Effector CD8-positive, alpha-beta T cell (primary cell): ENCODE data around the gene VWF.
A peak's percentile ranks its signal among the peaks of the same experiment; 100 is the strongest.
"Not testable (repeated sequence)": the region's sequence is repeated elsewhere in the genome, so short reads cannot be mapped to it uniquely, and the experiment has no call there.

Experiments
- DNase-seq: peaks from one replicate; lab custom pipeline; 2025; lab: John Stamatoyannopoulos, UW

The VWF gene

GRCh38 chr12:6032726-6033125 lies 91.7 kb downstream of the VWF start:
- no peak for DNase-seq

DNA sequence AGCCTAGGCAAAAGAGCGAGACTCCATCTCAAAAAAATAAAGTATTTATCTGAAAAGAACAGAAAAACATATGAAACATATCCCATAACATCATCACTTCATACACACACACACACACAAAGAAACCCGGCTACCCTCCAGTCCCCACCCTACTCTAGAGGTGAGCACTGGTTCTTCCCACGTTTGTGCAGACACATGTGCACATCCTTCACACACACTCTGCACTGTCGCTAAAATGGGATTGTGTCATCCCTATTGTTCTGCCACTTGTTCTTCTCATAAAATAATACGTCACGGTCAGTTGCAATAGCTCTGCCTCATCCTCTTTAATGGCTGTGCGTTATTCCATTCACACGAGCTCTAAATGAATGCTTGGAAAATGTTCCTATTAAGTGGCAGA lies 93.5 kb downstream of the VWF start:
- DNase-seq = no peak

GRCh38 chr12:6030081-6030480 lies 94.4 kb downstream of the VWF start:
- DNase-seq = no peak

- no peak for DNase-seq
Observed at GRCh38 chr12:6029401-6029800, 95.1 kb downstream of the VWF start.

DNA sequence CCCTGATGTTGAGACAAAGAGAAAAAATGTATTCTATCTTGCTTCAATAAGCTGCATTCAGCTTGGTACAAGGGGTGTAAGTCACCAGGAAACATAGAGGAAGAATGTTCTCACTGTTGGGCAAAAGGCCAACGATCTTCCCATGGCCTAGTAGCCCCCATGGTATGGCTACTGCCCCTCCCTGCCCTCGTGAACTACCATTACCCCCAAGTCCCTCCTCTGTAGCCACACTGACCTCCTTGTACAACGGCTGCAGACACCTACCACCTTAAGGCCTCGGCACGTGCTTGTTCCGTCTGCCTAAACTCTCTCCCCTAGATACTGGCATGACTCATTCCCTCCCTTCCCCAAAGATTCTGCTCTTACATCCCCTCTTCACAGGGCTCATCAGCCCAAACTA lies 97.5 kb downstream of the VWF start:
- DNase-seq = no peak

GRCh38 chr12:6025703-6026298 lies 98.7 kb downstream of the VWF start:
- DNase-seq = not testable (repeated sequence)

GRCh38 chr12:6024066-6024465 lies 100.4 kb downstream of the VWF start:
- DNase-seq = not testable (repeated sequence)

DNA sequence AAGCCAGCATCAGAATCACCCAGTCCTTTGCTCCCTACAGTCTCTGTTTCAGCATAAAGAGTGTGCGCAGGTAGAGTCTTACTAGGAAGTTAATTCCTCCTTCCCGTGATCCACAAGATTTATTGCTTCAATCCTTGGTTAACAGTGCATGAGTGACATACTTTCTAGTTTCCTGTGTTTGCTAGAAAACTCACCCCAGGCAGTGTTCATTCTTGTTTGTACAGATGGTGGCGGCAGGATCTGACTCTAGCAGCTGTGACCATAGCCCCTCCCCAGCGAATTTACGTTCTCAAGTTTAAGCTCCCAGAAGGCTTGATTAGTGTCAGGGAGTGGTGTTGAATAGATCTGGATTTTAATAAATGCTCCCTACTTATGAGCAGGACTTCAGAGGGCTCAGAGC lies 103.5 kb downstream of the VWF start:
- DNase-seq = no peak

- not testable (repeated sequence) for DNase-seq
Observed at GRCh38 chr12:6020511-6020910, 104.0 kb downstream of the VWF start.

DNA sequence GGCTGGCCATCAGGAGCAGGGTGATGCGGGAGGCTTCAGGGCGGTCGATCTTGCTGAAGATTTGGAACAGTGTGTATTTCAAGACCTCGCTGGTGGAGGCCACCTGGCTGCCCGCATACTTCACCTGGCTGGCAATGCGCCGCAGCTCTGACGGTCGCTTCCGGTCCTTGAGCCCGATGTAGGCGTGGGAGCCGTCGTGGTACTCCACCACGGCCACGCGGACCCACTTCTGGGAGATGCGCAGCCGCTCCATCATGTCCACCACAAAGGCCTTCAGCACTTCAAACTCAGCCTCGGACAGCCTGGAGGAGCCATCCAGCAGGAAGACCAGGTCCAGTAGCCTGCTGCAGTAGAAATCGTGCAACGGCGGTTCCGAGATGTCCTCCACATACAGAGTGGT lies 105.2 kb downstream of the VWF start:
- DNase-seq = not testable (repeated sequence)

DNA sequence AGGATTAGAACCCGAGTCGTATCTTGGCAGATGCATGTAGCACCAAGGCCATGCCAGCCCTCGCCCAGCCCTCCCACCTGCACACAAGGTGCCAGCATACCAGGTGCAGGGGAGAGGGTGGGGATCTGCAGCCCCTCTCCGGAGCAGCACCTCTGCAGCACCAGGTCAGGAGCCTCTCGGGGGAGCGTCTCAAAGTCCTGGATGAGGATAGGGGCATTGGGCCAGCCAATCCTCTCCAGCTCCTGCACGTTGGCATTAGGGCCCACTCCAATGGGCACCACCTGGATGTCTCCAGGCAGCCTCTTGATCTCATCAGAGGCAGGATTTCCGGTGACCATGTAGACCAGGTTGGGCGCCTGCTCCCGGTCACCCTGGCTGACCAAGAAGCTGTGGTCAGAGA lies 106.2 kb downstream of the VWF start:
- DNase-seq = no peak

GRCh38 chr12:6016756-6017155 lies 107.7 kb downstream of the VWF start:
- no peak for DNase-seq

GRCh38 chr12:6016004-6016403 lies 108.5 kb downstream of the VWF start:
- not testable (repeated sequence) for DNase-seq

GRCh38 chr12:6015271-6015670 lies 109.2 kb downstream of the VWF start:
- not testable (repeated sequence) for DNase-seq

- not testable (repeated sequence) for DNase-seq
Observed at GRCh38 chr12:6010631-6011350, 113.7 kb downstream of the VWF start.

- DNase-seq = no peak
Observed at GRCh38 chr12:5997260-5997659, 127.2 kb downstream of the VWF start.

GRCh38 chr12:5996459-5996858 lies 128.0 kb downstream of the VWF start:
- no peak for DNase-seq

- no peak for DNase-seq
Observed at GRCh38 chr12:5989621-5990020, 134.8 kb downstream of the VWF start.

DNA sequence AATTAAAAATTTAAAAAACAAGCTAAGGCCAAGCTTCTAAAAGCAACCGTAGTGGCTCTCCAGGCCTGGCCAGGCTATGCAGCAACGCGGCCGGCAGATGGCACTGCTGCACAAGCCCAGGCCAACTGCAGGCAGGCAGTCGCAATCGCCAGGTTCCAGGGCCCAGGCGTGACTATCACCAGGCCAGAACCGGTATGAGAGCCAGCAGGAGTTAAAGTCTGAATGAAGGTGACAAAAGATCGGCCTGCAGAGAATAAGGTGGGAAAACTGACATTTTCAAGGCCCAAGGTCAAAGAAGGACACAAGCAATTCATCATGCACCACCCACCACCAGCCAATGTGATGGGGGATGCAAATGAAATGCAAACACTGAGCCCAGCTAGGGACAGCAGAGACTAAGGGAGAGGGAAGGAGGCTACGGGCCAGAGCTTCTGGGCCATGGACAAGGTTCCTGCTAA lies 135.8 kb downstream of the VWF start:
- DNase-seq = peak; percentile 41

DNA sequence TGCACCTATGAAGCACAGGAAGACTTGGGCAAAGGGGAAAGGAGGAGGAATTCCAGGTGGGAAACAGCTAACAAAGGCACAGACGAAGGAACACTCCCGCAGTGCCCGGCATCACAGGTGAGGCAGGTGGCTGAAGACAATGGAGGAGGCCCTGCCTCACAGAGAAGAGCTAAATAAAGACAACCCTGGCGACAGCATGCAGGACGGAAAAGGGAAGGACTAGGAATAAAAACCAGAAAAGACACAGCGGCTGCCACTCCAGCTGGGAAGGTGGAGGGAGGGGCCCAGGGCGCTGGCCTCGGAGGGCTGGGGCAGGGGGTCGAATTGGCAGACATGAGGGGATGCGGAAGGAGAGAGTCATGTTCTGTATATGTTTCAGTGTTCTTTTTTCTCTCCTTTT lies 136.4 kb downstream of the VWF start:
- DNase-seq = no peak

- no peak for DNase-seq
Observed at GRCh38 chr12:5987573-5987972, 136.9 kb downstream of the VWF start.

DNA sequence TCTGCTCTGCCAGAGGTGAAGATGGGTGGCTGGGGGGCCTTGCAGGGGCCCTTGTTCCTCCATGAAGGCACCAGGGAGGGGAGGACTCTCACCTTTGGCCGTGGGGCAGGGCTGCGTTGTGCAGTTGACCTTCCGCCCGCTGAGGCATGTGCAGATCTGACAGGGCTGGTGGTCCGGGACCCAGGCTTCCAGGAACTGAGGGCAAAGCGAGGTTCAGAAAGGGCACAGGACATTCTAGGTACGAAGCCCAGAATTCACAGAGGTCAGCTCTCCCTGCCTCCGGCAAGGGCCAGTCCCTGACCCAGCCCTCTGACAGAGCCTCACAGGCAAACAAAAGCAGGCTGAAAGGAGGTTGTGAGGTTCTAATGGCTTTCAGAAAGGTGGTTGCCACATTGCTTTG lies 139.0 kb downstream of the VWF start:
- no peak for DNase-seq

GRCh38 chr12:5984873-5985272 lies 139.6 kb downstream of the VWF start:
- DNase-seq = no peak

- DNase-seq = no peak
Observed at GRCh38 chr12:5982106-5982505, 142.4 kb downstream of the VWF start.
